Hematopoietic multipotent progenitor cell treated with erythropoietin and hydrocortisone succinate and interleukin-3 and kit ligand, for 15 days (in vitro differentiated cells): ENCODE measurements around the gene RBM4.
A peak's percentile ranks its signal among the peaks of the same experiment; 100 is the strongest.

Source experiments
- DNase-seq: peaks from one replicate; pipeline ENCODE4 v3.0.0-alpha.2; 2015; ENCODE audit warnings: low spot score

Gene RBM4

GRCh38 chr11:66651016-66651415 is 12.5 kb downstream of the RBM4 start:
- DNase-seq: no peak

GRCh38 chr11:66652651-66653050 is 14.1 kb downstream of the RBM4 start:
- DNase-seq: no peak

GRCh38 chr11:66653123-66653522 is 14.6 kb downstream of the RBM4 start:
- DNase-seq: no peak

- no peak for DNase-seq
These were observed 21.3 kb downstream of the RBM4 start for GRCh38 chr11:66659763-66660162.

- no peak for DNase-seq
These were observed 25.3 kb downstream of the RBM4 start for GRCh38 chr11:66663741-66664296.

GRCh38 chr11:66665369-66665768 is 26.9 kb downstream of the RBM4 start:
- no peak for DNase-seq

GRCh38 chr11:66670816-66671215 is 32.3 kb downstream of the RBM4 start:
- no peak for DNase-seq

GRCh38 chr11:66674964-66675602 is 36.6 kb downstream of the RBM4 start:
- no peak for DNase-seq

GRCh38 chr11:66676282-66676919 is 37.9 kb downstream of the RBM4 start:
- DNase-seq: no peak

- no peak for DNase-seq
These were observed 38.6 kb downstream of the RBM4 start for GRCh38 chr11:66676931-66677598.

- peak; percentile 88 for DNase-seq
These were observed 39.3 kb downstream of the RBM4 start, which contains the start of gene RBM4B for GRCh38 chr11:66677599-66678375. Gene RBM4B (minus strand): TSS chr11:66677887. CDS start chr11:66677079, 808 bp downstream.

- DNase-seq: no peak
These were observed 42.6 kb downstream of the RBM4 start for GRCh38 chr11:66680966-66681645.

- no peak for DNase-seq
These were observed 45.4 kb downstream of the RBM4 start for GRCh38 chr11:66683877-66684276.

- no peak for DNase-seq
These were observed 46.1 kb downstream of the RBM4 start for GRCh38 chr11:66684635-66685034.

GRCh38 chr11:66685276-66686099 is 47.0 kb downstream of the RBM4 start:
- DNase-seq: no peak

- no peak for DNase-seq
These were observed 47.7 kb downstream of the RBM4 start for GRCh38 chr11:66686100-66686785.

GRCh38 chr11:66686801-66687750 is 48.6 kb downstream of the RBM4 start:
- no peak for DNase-seq

GRCh38 chr11:66687831-66688281 is 49.4 kb downstream of the RBM4 start:
- no peak for DNase-seq
